GM21786 (cell line): ENCODE results near the gene ZNF518A.
"Not testable (repeated sequence)": the region's sequence is repeated elsewhere in the genome, so short reads cannot be mapped to it uniquely, and the experiment has no call there.

Experiments used
- ATAC-seq: cut with Tn5 transposase; IDR thresholded peaks from one replicate; pipeline ENCODE4 v1.9.1; 2021; ENCODE audit not compliant: unreplicated experiment

Gene ZNF518A

GRCh38 chr10:96136810-96137209 is 6.7 kb downstream of the ZNF518A start:
- no peak for ATAC-seq

GRCh38 chr10:96137567-96137966 is 7.5 kb downstream of the ZNF518A start:
- ATAC-seq, result no peak

DNA sequence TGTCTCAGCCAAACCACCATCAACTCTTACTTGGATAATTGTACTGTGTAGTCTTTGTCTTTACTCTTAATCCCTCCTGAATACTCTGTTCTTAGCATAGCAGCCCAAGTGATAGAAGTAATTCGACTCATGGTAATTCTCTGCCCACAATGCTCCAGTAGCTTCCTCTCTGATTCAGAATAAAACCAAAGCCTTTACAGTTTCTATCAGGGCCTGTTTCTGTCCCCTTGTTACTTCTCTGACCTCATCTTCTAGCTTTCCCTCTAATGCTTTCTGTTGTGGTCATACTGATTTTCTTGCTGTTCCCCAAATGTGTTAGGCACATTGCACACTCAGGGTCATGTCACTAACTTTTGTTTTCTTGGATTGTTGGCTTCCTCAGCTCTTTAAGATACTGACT is 8.0 kb downstream of the ZNF518A start:
- ATAC-seq, result peak; percentile 95

- ATAC-seq, result no peak
These were observed 22.3 kb downstream of the ZNF518A start for GRCh38 chr10:96152437-96152836.

- ATAC-seq, result no peak
These were observed 23.0 kb downstream of the ZNF518A start for GRCh38 chr10:96153070-96153469.

DNA sequence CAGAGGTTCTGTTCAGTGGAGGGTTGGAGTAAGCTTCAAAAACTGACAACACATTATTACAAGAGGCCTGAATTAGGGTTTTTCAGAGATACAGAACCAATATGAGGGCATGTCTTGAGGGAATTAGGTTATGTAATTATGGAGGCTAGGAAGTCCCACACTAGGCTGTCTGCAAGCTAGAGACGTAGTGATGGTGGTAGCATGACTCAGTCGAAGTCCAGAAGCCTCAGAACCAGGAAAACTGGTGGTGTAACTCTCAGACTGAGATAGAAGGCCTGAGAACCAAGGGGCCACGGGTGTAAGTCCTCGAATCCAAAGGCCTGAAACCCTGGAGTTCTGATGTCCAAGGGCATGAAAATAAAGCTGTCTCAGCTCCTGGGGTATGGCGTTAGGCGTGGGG is 35.6 kb downstream of the ZNF518A start:
- ATAC-seq, result no peak

DNA sequence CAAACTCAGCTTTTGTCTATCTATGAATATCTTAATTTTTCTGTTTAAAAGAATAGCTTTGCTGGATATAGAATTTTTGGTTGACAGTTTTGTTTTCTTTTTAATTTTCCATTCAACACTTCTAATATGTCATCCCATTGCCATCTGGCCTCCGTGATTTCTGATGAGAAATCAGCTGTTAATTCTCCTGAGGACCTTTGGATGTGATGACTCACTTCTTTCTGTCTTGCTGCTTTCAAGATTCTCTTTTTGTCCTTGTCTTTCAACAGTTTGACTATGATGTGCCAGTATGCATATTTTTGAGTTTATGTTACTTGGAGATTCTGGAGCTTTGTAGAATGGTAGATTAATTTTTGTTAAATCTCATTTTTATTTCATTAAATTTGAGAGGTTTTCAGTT is 38.4 kb downstream of the ZNF518A start:
- ATAC-seq, result no peak

- ATAC-seq, result no peak
These were observed 40.1 kb downstream of the ZNF518A start for GRCh38 chr10:96170230-96170629.

DNA sequence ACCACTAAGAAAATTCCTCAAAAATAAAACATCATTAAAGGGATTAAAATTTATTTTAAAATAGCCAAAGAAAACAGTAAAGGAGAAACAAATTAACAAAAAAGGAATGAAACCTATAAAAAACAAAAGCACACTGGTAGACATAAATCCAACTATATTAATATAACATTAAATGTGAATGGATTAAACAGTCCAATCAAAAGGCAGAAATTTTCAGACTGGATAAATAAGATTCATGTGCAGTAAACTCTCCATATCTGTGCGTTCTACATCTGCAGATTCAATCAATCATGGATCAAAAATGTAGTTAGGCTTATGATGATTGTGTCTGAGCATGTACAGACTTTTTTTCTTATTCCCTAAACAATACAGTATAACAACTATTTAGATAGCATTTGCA is 42.6 kb downstream of the ZNF518A start:
- ATAC-seq, result no peak

- no peak for ATAC-seq
These were observed 46.9 kb downstream of the ZNF518A start for GRCh38 chr10:96176985-96177384.

- no peak for ATAC-seq
These were observed 58.3 kb downstream of the ZNF518A start for GRCh38 chr10:96188421-96188820.

- ATAC-seq, result no peak
These were observed 58.8 kb downstream of the ZNF518A start for GRCh38 chr10:96188916-96189315.

DNA sequence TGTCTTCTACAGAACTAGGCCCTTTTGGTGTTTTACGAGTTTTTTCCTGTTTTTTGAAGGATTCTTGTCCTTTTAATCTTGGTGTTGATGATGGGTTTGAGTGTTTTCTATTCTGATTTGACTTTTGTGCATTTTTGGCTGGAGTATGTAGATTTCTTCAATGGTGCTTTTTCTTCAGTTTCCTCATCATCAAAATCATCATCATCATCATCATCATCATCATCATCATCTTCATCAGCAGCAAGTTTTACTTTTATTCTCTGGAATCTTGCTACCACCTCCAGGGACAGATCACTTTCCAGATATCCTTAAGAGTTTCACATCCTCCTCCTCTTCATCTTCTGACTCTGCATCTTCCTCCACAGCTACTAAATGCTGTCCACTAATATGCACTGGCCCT is 59.4 kb downstream of the ZNF518A start:
- not testable (repeated sequence) for ATAC-seq

GRCh38 chr10:96201525-96201924 is 71.4 kb downstream of the ZNF518A start:
- ATAC-seq, result no peak

DNA sequence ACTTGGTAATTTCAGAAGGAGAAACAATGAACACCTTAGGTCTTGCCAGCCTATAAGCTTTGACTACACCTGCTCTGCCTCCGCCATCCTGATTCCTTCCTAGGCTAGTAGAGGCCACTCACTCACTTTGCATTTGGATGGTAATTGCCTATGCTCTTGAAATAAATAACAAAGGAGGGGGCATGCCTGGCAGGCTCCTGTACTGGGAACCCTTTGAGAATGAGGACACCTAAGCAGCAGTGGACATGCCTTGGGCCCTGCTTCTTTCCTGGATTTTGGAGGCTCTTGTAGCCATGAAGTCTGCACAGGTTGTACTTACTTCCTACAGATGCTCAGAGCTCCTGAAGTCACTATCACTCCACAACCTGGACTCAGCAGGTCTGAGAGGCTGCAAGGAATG is 75.5 kb downstream of the ZNF518A start:
- no peak for ATAC-seq

- peak; percentile 72 for ATAC-seq
These were observed 78.2 kb downstream of the ZNF518A start for GRCh38 chr10:96208271-96208670.

- ATAC-seq, result no peak
These were observed 78.8 kb downstream of the ZNF518A start for GRCh38 chr10:96208946-96209345.

DNA sequence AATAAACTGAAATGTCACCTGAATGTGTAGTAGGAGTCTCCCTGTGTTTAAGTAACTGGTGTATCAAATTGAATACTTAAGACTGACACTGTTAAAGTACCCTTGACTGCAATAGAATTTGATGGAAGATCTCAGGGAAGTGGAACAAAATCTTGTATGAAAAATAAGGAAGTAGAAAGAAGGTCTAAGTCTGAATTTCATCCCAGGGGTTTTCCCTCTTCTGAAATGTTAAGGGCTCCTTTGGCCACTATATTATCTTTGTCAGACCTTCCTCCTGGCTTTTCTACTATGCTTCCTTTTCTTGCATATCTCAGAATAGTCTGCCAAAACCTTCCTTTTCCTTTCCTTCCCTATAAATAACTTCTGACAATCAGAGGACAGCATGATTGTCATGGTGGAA is 81.7 kb downstream of the ZNF518A start:
- no peak for ATAC-seq

GRCh38 chr10:96212911-96213310 is 82.8 kb downstream of the ZNF518A start:
- ATAC-seq, result no peak
